Neuronal stem cell (in vitro differentiated cells): Measurements from ENCODE around the gene GPSM1.

Experiments used
- DNase-seq: peaks from one replicate; pipeline ENCODE4 v3.0.0-alpha.2; 2013; ENCODE audit warnings: low spot score
- H2AFZ ChIP-seq: one replicate; pipeline ENCODE4 v1.6.1; 2013; ENCODE audit warnings: mild to moderate bottlenecking, low read length, inconsistent platforms
- H2AK5ac ChIP-seq: 2 replicates; pipeline ENCODE4 v1.6.1; 2013; ENCODE audit warnings: low read depth, mild to moderate bottlenecking, inconsistent platforms, low read length, moderate library complexity, mixed read lengths
- H2BK120ac ChIP-seq: 2 replicates; pipeline ENCODE4 v1.6.1; 2013; ENCODE audit warnings: low read depth, mild to moderate bottlenecking, inconsistent platforms, low read length, moderate library complexity, mixed read lengths
- H2BK12ac ChIP-seq: one replicate; pipeline ENCODE4 v1.6.1; 2013; ENCODE audit warnings: low read length, inconsistent platforms
- H2BK15ac ChIP-seq: 2 replicates; pipeline ENCODE4 v1.6.1; 2013; ENCODE audit warnings: mild to moderate bottlenecking, low read length, inconsistent platforms, mixed read lengths
- H2BK5ac ChIP-seq: one replicate; pipeline ENCODE4 v1.6.1; 2013; ENCODE audit warnings: inconsistent platforms, mild to moderate bottlenecking, low read length, moderate library complexity
- H3K14ac ChIP-seq: one replicate; pipeline ENCODE4 v1.6.1; 2013; ENCODE audit warnings: low read length, inconsistent platforms
- H3K18ac ChIP-seq: 2 replicates; pipeline ENCODE4 v1.6.1; 2013; ENCODE audit warnings: low read length, inconsistent platforms
- H3K23ac ChIP-seq: 2 replicates; pipeline ENCODE4 v1.6.1; 2013; ENCODE audit warnings: low read depth, mild to moderate bottlenecking, mixed read lengths, low read length, inconsistent platforms; ENCODE audit not compliant: poor library complexity
- H3K27ac ChIP-seq: replicated peaks from 3 replicates; pipeline ENCODE4 v1.5.1; 2013; ENCODE audit warnings: low read length, inconsistent platforms
- H3K27me3 ChIP-seq, 3 experiments: 2 replicates each; pipeline ENCODE4 v1.6.1; 2013; ENCODE audit warnings: low read length in 3 of 3, mild to moderate bottlenecking in 2 of 3, inconsistent platforms in 1 of 3, low read depth in 1 of 3, mixed read lengths in 1 of 3, moderate library complexity in 1 of 3; ENCODE audit not compliant: control insufficient read depth in 3 of 3, insufficient read depth in 3 of 3
- H3K36me3 ChIP-seq, 2 donors: replicated peaks in 1 of 2; 2 replicates each; pipeline ENCODE4 v1.6.1; 2013; ENCODE audit warnings: low read length in 2 of 2; ENCODE audit not compliant: control insufficient read depth in 2 of 2, insufficient read depth in 2 of 2
- H3K4ac ChIP-seq: 2 replicates; pipeline ENCODE4 v1.6.1; 2013; ENCODE audit warnings: inconsistent platforms, mild to moderate bottlenecking, low read length, moderate library complexity
- H3K4me1 ChIP-seq, 2 donors: 1 replicate in 1 of 2; 2 replicates in 1 of 2; pipeline ENCODE4 v1.6.1; 2013; ENCODE audit warnings: low read length in 2 of 2, low read depth in 1 of 2; ENCODE audit not compliant: control insufficient read depth in 2 of 2, insufficient read depth in 1 of 2
- H3K4me2 ChIP-seq: one replicate; pipeline ENCODE4 v1.6.1; 2013; ENCODE audit warnings: mild to moderate bottlenecking, low read length, inconsistent platforms; ENCODE audit not compliant: insufficient read depth, poor library complexity, severe bottlenecking
- H3K4me3 ChIP-seq, 2 donors: 2 replicates each; pipeline ENCODE4 v1.5.1; 2013; ENCODE audit warnings: low read length in 2 of 2, mild to moderate bottlenecking in 2 of 2, inconsistent platforms in 1 of 2, moderate library complexity in 1 of 2
- H3K79me1 ChIP-seq: one replicate; pipeline ENCODE4 v1.6.1; 2013; ENCODE audit warnings: low read depth, mild to moderate bottlenecking, inconsistent platforms, low read length, moderate library complexity
- H3K9ac ChIP-seq: one replicate; pipeline ENCODE4 v1.6.1; 2013; ENCODE audit warnings: mild to moderate bottlenecking, low read depth, low read length, inconsistent platforms; ENCODE audit not compliant: poor library complexity
- H3K9me3 ChIP-seq, 2 donors: replicated peaks in 1 of 2; 2 replicates each; pipeline versions ENCODE3 to v1.6.1; 2013; ENCODE audit warnings: low read length in 2 of 2, mild to moderate bottlenecking in 2 of 2, inconsistent platforms in 1 of 2, low read depth in 1 of 2, mixed read lengths in 1 of 2, moderate library complexity in 1 of 2; ENCODE audit not compliant: control insufficient read depth in 2 of 2, insufficient read depth in 1 of 2
- H4K8ac ChIP-seq: one replicate; pipeline ENCODE4 v1.6.1; 2013; ENCODE audit warnings: low read depth, mild to moderate bottlenecking, inconsistent platforms, low read length, moderate library complexity
- H4K91ac ChIP-seq: one replicate; pipeline ENCODE4 v1.6.1; 2013; ENCODE audit warnings: low read length, low read depth, mild to moderate bottlenecking, inconsistent platforms; ENCODE audit not compliant: poor library complexity
- WGBS, 2 donors: extraction: QIAGEN DNeasy Blood & Tissue Kit; methylation state at CpG; one replicate each; pipeline ENCODE4 v1.1.7; 2013; ENCODE audit warnings: missing lambda C conversion rate in 2 of 2, mixed read lengths in 1 of 2; ENCODE audit not compliant: insufficient read length in 2 of 2, insufficient replicate concordance in 1 of 2; ENCODE audit errors: extremely low coverage in 2 of 2; 5-methylcytosine and 5-hydroxymethylcytosine counted together

The GPSM1 gene

DNA sequence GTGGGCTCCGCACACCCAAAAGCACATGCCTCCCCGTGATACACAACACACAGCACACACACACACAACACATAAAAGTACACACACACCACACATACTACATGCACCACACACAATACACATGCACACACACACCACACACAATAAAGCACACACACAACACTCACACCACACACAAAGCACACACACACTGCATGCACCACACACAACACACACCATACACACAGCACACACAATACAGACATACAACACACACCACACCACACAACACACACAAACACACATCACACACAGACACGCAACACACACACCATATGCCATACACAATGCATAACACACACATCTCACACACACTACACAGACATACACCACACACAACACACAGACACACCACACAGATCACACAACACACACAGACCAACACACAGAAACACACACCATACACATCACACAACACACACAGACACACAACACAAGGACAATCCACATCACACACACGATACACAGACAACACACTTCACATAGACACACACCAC, 20.1 kb upstream of the GPSM1 start:
- Histone ChIP-seq H3K4me1 (peaks cover 5 to 8% of the 10 kb centered on the region in 2 donors), H3K9ac (peak overlapping the region; percentile 26), H3K14ac (peak overlapping the region; percentile 11), H2AFZ (peak overlapping the region; percentile 20), H3K18ac (no peak overlapping the region), H4K91ac (no peak overlapping the region), H3K27ac (no peak overlapping the region), H2BK120ac (no peak overlapping the region), H3K23ac (no peak overlapping the region), H3K79me1 (no peaks in the 10 kb centered on the region), H3K4me3 (peak overlapping the region in 1 of 2 donors; percentile 69), H3K4me2 (no peak overlapping the region), H3K36me3 (peaks cover 0 to 4% of the 10 kb centered on the region in 2 donors), H3K27me3 (peaks cover 0 to 14% (median 6%) of the 10 kb centered on the region in 3 experiments), H2BK5ac (peak overlapping the region; percentile 88), H2BK12ac (no peak overlapping the region), H2BK15ac (peak overlapping the region; percentile 90), H3K9me3 (peaks cover 0 to 14% of the 10 kb centered on the region in 2 donors), H4K8ac (no peak overlapping the region), H3K4ac (no peak overlapping the region), H2AK5ac (peak overlapping the region; percentile 58)
- DNase-seq, result no peak
- 100% methylated on average over 1 of the region's 4 CpGs; no CpG with 5 or more reads in 1 of the 2 donors for WGBS, 2 donors

DNA sequence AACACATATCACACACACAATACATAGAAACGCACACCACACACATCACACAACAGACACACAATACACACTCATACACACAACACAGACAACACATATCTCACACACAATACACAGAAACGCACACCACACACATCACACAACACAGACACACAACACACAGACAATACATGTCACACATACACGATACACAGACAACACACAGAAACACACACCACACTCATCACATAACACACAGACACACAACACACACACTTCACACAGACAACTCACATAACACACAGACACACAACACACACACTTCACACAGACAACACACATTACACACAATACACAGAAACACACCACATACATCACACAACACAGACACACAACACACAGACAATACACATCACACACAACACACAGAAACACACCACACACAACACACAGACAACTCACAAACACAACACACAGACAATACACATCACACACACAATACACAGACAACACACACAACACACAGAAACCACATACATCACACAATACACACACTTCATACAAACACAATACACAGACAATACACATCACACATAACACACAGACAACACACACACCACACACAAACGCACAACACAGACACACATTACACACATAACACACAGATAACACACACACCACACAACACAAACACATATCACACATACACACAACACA, 19.2 kb upstream of the GPSM1 start:
- Histone ChIP-seq H3K9me3 (peaks cover 0 to 14% of the 10 kb centered on the region in 2 donors), H2BK15ac (no peak overlapping the region), H2AK5ac (no peak overlapping the region), H3K27ac (no peak overlapping the region), H3K23ac (no peak overlapping the region), H2AFZ (no peak overlapping the region), H3K4me2 (no peak overlapping the region), H3K79me1 (no peaks in the 10 kb centered on the region), H3K36me3 (peaks cover 0 to 4% of the 10 kb centered on the region in 2 donors), H3K9ac (peak overlapping the region; percentile 50), H3K27me3 (peaks cover 0 to 14% (median 6%) of the 10 kb centered on the region in 3 experiments), H4K91ac (no peak overlapping the region), H2BK12ac (no peak overlapping the region), H3K4ac (no peak overlapping the region), H4K8ac (no peak overlapping the region), H3K14ac (peak overlapping the region; percentile 12), H3K4me3 (peak overlapping the region in 1 of 2 donors; percentile 47), H2BK120ac (no peak overlapping the region), H2BK5ac (no peak overlapping the region), H3K18ac (no peak overlapping the region), H3K4me1 (peaks cover 5 to 8% of the 10 kb centered on the region in 2 donors)
- WGBS, 2 donors, result 100% methylated on average over 1 of the region's 4 CpGs; no CpG with 5 or more reads in 1 of the 2 donors
- DNase-seq, result no peak

DNA sequence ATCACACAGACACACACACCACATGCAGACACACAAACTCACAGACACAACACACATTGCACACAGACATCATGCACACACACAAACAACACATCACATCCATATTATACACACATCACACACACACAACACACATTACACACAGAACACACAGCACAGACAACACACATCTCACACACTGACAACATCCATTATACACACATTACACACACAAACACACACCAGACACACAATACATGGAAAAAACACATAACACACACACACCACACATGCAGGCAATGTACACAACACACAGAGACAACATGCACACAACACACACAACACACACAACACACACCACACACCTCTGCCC, 18.7 kb upstream of the GPSM1 start:
- Histone ChIP-seq H4K8ac (no peak overlapping the region), H2BK15ac (no peak overlapping the region), H3K14ac (no peak overlapping the region), H4K91ac (no peak overlapping the region), H2BK120ac (no peak overlapping the region), H3K36me3 (peaks cover 0 to 4% of the 10 kb centered on the region in 2 donors), H3K18ac (no peak overlapping the region), H3K27me3 (peaks cover 0 to 14% (median 6%) of the 10 kb centered on the region in 3 experiments), H2BK5ac (no peak overlapping the region), H3K4me3 (peak overlapping the region in 1 of 2 donors; percentile 47), H3K9ac (peak overlapping the region; percentile 50), H2AFZ (no peak overlapping the region), H2BK12ac (no peak overlapping the region), H3K4me2 (no peak overlapping the region), H3K4ac (no peak overlapping the region), H3K27ac (no peak overlapping the region), H3K9me3 (peaks cover 0 to 14% of the 10 kb centered on the region in 2 donors), H2AK5ac (no peak overlapping the region), H3K4me1 (peaks cover 5 to 8% of the 10 kb centered on the region in 2 donors), H3K79me1 (no peaks in the 10 kb centered on the region), H3K23ac (no peak overlapping the region)
- no peak for DNase-seq

DNA sequence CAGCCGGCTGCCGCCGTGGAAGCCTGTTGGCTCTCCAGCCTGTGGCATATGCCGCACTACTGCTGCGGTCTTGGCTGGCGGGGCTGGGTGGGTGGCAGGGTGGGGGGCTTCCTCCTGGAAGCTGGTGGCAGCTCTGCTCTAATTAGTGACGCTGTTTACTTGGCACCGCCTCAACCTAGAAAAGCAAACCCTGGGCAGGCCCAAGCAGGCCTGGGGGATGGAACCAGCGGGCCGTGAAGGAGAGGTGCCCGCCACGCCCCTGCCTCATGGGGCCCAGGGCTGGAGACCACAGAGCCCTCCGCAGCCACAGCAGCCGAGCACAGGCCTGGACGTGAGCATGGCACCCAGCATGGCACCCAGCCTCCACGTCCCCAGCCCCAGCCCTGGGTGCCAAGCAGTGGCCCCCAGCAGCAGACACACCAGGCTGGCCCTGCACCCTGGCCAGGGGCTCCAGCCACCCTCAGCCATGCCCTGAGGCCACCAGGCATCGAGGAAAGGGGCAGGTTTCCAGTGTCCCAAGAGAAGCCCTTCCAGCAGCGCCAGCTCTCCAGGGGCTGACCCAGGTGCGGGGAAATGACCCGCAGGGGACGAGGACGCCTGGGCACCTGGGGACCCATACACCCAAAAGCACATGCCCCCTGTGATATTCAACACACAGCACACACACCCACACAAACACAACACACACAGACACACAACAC, 18.1 kb upstream of the GPSM1 start:
- H3K18ac ChIP-seq, result peak overlapping the region; percentile 44

More for the DNA sequence above, 18.1 kb upstream of the GPSM1 start:
- peak overlapping the region; percentile 48 for H2AK5ac ChIP-seq
- no peak overlapping the region for H3K23ac ChIP-seq
- no peak overlapping the region for H2AFZ ChIP-seq
- H2BK5ac ChIP-seq, result no peak overlapping the region
- WGBS, 2 donors, result no CpG with 5 or more reads among the region's 22 CpGs
- H2BK120ac ChIP-seq, result no peak overlapping the region
- peak overlapping the region in 1 of 2 donors; percentile 54 for H3K4me3 ChIP-seq
- no peak overlapping the region for H3K14ac ChIP-seq
- no peak overlapping the region for H4K8ac ChIP-seq
- H2BK12ac ChIP-seq, result peak overlapping the region; percentile 67
- H3K4ac ChIP-seq, result no peak overlapping the region
- peaks cover 0 to 14% (median 6%) of the 10 kb centered on the region in 3 experiments for H3K27me3 ChIP-seq
- H3K36me3 ChIP-seq, result peaks cover 0 to 4% of the 10 kb centered on the region in 2 donors
- H3K27ac ChIP-seq, result no peak overlapping the region
- peaks cover 3 to 5% of the 10 kb centered on the region in 2 donors for H3K4me1 ChIP-seq
- no peaks in the 10 kb centered on the region for H3K79me1 ChIP-seq
- H2BK15ac ChIP-seq, result no peak overlapping the region
- no peak overlapping the region for H3K9ac ChIP-seq
- H4K91ac ChIP-seq, result peak overlapping the region; percentile 15
- H3K4me2 ChIP-seq, result no peak overlapping the region
- H3K9me3 ChIP-seq, result peaks cover 2 to 14% of the 10 kb centered on the region in 2 donors
- no peak for DNase-seq
